C4-2B (cell line): ENCODE data around the gene ATP13A3.

ENCODE experiments used
- ZFX ChIP-seq: fragments of 450-650 bp; IDR thresholded peaks from 2 replicates; pipeline ENCODE4 v1.6.1; 2017
- TF ChIP-seq, protein P1 (sequence below): fragments of 450-650 bp; conservative IDR thresholded peaks from 2 replicates; pipeline ENCODE4 v1.5.1; 2017; ENCODE audit warnings: mild to moderate bottlenecking

DNA sequence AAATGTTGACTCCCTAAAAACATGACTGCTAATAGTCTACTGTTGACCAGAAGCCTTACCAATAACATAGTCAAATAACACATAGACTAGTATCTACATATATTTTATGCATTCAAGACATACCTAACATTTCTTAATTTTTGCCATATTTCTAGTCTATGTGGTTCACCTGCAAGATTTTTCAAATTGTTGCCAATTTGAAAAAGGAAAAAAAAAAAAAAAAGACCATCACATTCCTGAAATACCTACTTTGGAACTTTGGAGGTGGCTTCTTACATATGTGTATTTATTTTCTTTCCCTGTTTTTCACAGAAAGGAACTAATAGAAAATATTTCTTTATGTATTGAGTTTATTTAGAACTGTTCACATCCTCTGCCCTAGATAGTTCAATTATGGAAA, 13.4 kb upstream of the ATP13A3 start:
- TF ChIP-seq, protein P1, sequence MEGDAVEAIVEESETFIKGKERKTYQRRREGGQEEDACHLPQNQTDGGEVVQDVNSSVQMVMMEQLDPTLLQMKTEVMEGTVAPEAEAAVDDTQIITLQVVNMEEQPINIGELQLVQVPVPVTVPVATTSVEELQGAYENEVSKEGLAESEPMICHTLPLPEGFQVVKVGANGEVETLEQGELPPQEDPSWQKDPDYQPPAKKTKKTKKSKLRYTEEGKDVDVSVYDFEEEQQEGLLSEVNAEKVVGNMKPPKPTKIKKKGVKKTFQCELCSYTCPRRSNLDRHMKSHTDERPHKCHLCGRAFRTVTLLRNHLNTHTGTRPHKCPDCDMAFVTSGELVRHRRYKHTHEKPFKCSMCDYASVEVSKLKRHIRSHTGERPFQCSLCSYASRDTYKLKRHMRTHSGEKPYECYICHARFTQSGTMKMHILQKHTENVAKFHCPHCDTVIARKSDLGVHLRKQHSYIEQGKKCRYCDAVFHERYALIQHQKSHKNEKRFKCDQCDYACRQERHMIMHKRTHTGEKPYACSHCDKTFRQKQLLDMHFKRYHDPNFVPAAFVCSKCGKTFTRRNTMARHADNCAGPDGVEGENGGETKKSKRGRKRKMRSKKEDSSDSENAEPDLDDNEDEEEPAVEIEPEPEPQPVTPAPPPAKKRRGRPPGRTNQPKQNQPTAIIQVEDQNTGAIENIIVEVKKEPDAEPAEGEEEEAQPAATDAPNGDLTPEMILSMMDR: no peak
- no peak for TF ChIP-seq ZFX
